AG10803 (cell line): ENCODE data around the gene UBASH3B.

Source experiments
- DNase-seq: peaks from one replicate; pipeline ENCODE4 v3.0.0; 2010; ENCODE audit warnings: low read depth
- H3K4me3 ChIP-seq: 2 replicates; pipeline ENCODE4 v1.5.1; 2011; ENCODE audit warnings: mild to moderate bottlenecking, low read length, control low read depth
- CTCF ChIP-seq: conservative IDR thresholded peaks from 2 replicates; pipeline ENCODE4 v1.5.1; 2011; ENCODE audit warnings: mild to moderate bottlenecking, low read length, control low read depth, inconsistent platforms

UBASH3B gene

GRCh38 chr11:122789907-122790306, 134.4 kb downstream of the UBASH3B start:
- DNase-seq = no peak
- H3K4me3 ChIP-seq = no peak overlapping the region
- TF ChIP-seq CTCF = no peak

- no peak for DNase-seq
- H3K4me3 ChIP-seq = no peak overlapping the region
- no peak for TF ChIP-seq CTCF
Observed at GRCh38 chr11:122791411-122791810, 135.9 kb downstream of the UBASH3B start.

- H3K4me3 ChIP-seq = no peak overlapping the region
- peak; percentile 44 for DNase-seq
Observed at GRCh38 chr11:122791836-122792235, 136.3 kb downstream of the UBASH3B start.

GRCh38 chr11:122793515-122793914, 138.0 kb downstream of the UBASH3B start:
- DNase-seq = no peak
- TF ChIP-seq CTCF = no peak
- no peak overlapping the region for H3K4me3 ChIP-seq

More at GRCh38 chr11:122791836-122792235, 136.3 kb downstream of the UBASH3B start:
- TF ChIP-seq CTCF = no peak

GRCh38 chr11:122795307-122795706, 139.8 kb downstream of the UBASH3B start:
- no peak overlapping the region for H3K4me3 ChIP-seq
- no peak for DNase-seq
- TF ChIP-seq CTCF = no peak

- peak; percentile 24 for DNase-seq
- TF ChIP-seq CTCF = peak; percentile 86
- no peak overlapping the region for H3K4me3 ChIP-seq
Observed at GRCh38 chr11:122796128-122796717, 140.7 kb downstream of the UBASH3B start.

GRCh38 chr11:122797651-122798050, 142.1 kb downstream of the UBASH3B start:
- DNase-seq = peak; percentile 40
- TF ChIP-seq CTCF = no peak
- H3K4me3 ChIP-seq = no peak overlapping the region
